Measurements from ENCODE around the gene USPL1.

DNA sequence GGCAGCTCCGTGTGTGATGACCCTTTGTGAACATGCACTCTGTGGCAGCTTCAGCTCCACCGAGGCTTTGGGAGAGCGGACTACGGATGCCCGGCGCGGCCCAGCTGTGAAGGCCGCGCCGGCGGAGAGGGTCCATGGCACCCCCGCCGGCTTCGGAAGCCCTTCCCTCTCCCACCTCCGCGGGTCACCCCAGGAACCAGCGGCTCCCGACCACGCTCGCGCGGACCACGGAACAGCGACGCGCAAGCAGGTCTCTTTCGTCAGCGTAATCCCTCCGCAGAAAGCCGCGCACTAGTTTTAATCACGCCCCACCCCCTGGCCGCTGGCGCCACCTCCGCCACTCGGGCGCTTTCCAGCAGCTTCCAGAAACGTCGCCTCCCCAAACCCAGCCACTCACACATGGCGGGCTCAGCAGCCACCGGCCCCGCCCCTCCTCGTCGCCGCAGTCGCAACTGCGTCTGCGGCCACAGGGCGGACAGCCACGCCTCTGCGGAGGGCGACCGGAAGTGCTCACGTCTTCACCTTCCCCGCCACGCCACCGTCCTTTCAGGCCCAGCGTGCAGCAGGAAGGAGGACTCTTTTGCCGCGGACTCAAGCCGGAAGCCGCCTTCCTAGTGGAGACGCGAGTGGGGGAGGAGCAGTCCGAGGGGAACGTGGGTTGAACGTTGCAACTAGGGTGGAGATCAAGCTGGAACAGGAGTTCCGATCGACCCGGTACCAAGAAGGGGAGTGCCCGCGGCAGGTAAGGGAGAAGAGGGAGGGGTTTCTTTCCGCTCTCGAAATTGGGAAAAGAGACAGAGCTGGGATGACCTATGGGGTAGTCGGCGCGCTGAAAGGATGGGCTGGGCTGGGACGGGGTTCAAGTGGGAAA, at the start of gene USPL1:
- peak in 2 of 3 experiments; percentile 22 to 67 for TF ChIP-seq CTCF (IDR thresholded peaks at IDR 0.05)
- peak; percentile 100 for TF ChIP-seq POLR2AphosphoS5 (IDR thresholded peaks at IDR 0.05; ENCODE audit: insufficient read depth in 1 of 2, low read depth in 1 of 2)
